Testis (tissue), 2 donors: ENCODE measurements around the gene CEP85L.

Experiments used
- CTCF ChIP-seq, 3 experiments: fragments of 450-650 bp in 2 of 3; fragments of 200-600 bp in 1 of 3; sonication (generic) in 1 of 3; IDR thresholded peaks; one replicate each; pipeline ENCODE4 v1.5.1; 2016 to 2019; ENCODE audit warnings: antibody characterized with exemption in 3 of 3, mild to moderate bottlenecking in 2 of 3, moderate library complexity in 1 of 3
- POLR2A ChIP-seq: fragments of 450-650 bp; IDR thresholded peaks from one replicate; pipeline ENCODE4 v1.6.1; 2017; ENCODE audit warnings: antibody characterized with exemption, mild to moderate bottlenecking, moderate library complexity

DNA sequence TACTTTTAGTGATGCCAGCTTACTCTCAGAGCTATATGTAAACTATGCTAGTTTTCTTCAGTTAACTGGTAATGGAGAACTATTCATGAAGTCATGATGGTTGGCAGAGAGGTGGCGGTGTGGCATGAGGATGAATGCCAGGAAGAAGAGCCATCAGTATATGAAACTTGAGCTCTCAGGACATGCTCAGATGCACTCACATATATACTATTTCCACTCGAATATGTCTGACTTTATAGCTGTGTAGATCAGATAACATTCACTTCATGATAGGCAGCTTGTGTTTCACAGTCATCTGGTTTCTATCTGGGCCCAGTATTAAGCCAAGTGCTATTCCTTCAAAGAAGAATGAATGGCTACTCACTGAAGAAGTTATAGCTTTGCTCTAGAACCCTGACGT, 46.2 kb upstream of the CEP85L start:
- TF ChIP-seq CTCF (IDR thresholded peaks at IDR 0.05) (no peak), POLR2A (no peak)
